KMS-11 (cell line): ENCODE results near the gene LMTK3.

Experiments
- H2AFZ ChIP-seq: fragments of 200-600 bp; sonication (generic); 2 replicates; pipeline ENCODE4 v1.6.1; 2016; ENCODE audit warnings: antibody characterized with exemption, mixed run types, low read depth
- H3K27ac ChIP-seq: fragments of 200-600 bp; sonication (generic); 2 replicates; pipeline ENCODE4 v1.6.1; 2016; ENCODE audit warnings: mild to moderate bottlenecking, mixed run types
- H3K27me3 ChIP-seq: fragments of 200-600 bp; sonication (generic); 2 replicates; pipeline ENCODE4 v1.6.1; 2017; ENCODE audit warnings: mild to moderate bottlenecking, low read depth, mixed run types, moderate library complexity; ENCODE audit not compliant: insufficient read depth
- H3K36me3 ChIP-seq: fragments of 200-600 bp; sonication (generic); 2 replicates; pipeline ENCODE4 v1.6.1; 2017; ENCODE audit warnings: mild to moderate bottlenecking, mixed run types; ENCODE audit not compliant: insufficient read depth
- H3K4me1 ChIP-seq: fragments of 200-600 bp; sonication (generic); 2 replicates; pipeline ENCODE4 v1.6.1; 2016; ENCODE audit warnings: mild to moderate bottlenecking, low read depth, mixed run types; ENCODE audit not compliant: poor library complexity, severe bottlenecking
- H3K4me2 ChIP-seq: fragments of 200-600 bp; sonication (generic); 2 replicates; pipeline ENCODE4 v1.7.0; 2016; ENCODE audit warnings: mild to moderate bottlenecking, mixed run types
- H3K4me3 ChIP-seq: fragments of 200-600 bp; sonication (generic); IDR thresholded peaks from 2 replicates; pipeline ENCODE4 v1.6.1; 2017; ENCODE audit warnings: low read depth, low read length, mixed read lengths; ENCODE audit not compliant: insufficient read depth
- H3K79me2 ChIP-seq: fragments of 200-600 bp; sonication (generic); 2 replicates; pipeline ENCODE4 v1.6.1; 2016; ENCODE audit warnings: low read depth, mixed run types; ENCODE audit not compliant: insufficient read depth
- H3K9ac ChIP-seq: fragments of 200-600 bp; sonication (generic); 2 replicates; pipeline ENCODE4 v1.6.1; 2016; ENCODE audit warnings: mild to moderate bottlenecking, mixed run types
- H4K20me1 ChIP-seq: fragments of 200-600 bp; sonication (generic); 2 replicates; pipeline ENCODE4 v1.6.1; 2016; ENCODE audit warnings: mild to moderate bottlenecking, mixed run types; ENCODE audit not compliant: insufficient read depth
- CTCF ChIP-seq: fragments of 200-600 bp; sonication (generic); conservative IDR thresholded peaks from 2 replicates; pipeline ENCODE4 v1.6.1; 2017; ENCODE audit warnings: low read depth, mild to moderate bottlenecking, antibody characterized with exemption, low read length, moderate library complexity, mixed read lengths

LMTK3 gene

GRCh38 chr19:48474084-48474592 is 37.5 kb downstream of the LMTK3 start:
- TF ChIP-seq CTCF: no peak
- Histone ChIP-seq H3K79me2 (peaks cover 11% of the 10 kb centered on the region; the same call in 1 of the 2 replicates), H3K4me2 (no peak overlapping the region), H3K27me3 (no peaks in the 10 kb centered on the region), H3K4me1 (peaks cover 5% of the 10 kb centered on the region), H2AFZ (no peak overlapping the region), H3K4me3 (no peak overlapping the region), H4K20me1 (no peaks in the 10 kb centered on the region), H3K9ac (no peak overlapping the region), H3K36me3 (no peaks in the 10 kb centered on the region), H3K27ac (no peak overlapping the region)

GRCh38 chr19:48473161-48473966 is 38.3 kb downstream of the LMTK3 start:
- no peak for TF ChIP-seq CTCF
- H3K36me3 ChIP-seq: no peaks in the 10 kb centered on the region
- no peak overlapping the region for H3K4me2 ChIP-seq
- H3K4me1 ChIP-seq: peaks cover 5% of the 10 kb centered on the region
- no peak overlapping the region for H2AFZ ChIP-seq
- no peak overlapping the region for H3K4me3 ChIP-seq
- H4K20me1 ChIP-seq: no peaks in the 10 kb centered on the region
- H3K9ac ChIP-seq: no peak overlapping the region
- peaks cover 11% of the 10 kb centered on the region; the same call in 1 of the 2 replicates for H3K79me2 ChIP-seq
- H3K27ac ChIP-seq: no peak overlapping the region
- H3K27me3 ChIP-seq: no peaks in the 10 kb centered on the region

- Histone ChIP-seq H2AFZ (no peak overlapping the region), H3K27me3 (no peaks in the 10 kb centered on the region), H3K36me3 (no peaks in the 10 kb centered on the region), H3K79me2 (peaks cover 11% of the 10 kb centered on the region; the same call in 1 of the 2 replicates), H3K4me2 (no peak overlapping the region), H3K9ac (no peak overlapping the region), H4K20me1 (no peaks in the 10 kb centered on the region), H3K4me3 (no peak overlapping the region), H3K4me1 (peaks cover 11% of the 10 kb centered on the region), H3K27ac (no peak overlapping the region)
- no peak for TF ChIP-seq CTCF
Measured at GRCh38 chr19:48471836-48472235, 39.8 kb downstream of the LMTK3 start.

GRCh38 chr19:48470856-48471255 is 40.8 kb downstream of the LMTK3 start:
- Histone ChIP-seq H3K4me3 (no peak overlapping the region), H3K79me2 (peaks cover 11% of the 10 kb centered on the region; the same call in 1 of the 2 replicates), H3K36me3 (no peaks in the 10 kb centered on the region), H3K4me2 (no peak overlapping the region), H3K27ac (no peak overlapping the region), H4K20me1 (no peaks in the 10 kb centered on the region), H3K27me3 (no peaks in the 10 kb centered on the region), H3K4me1 (peaks cover 11% of the 10 kb centered on the region), H3K9ac (no peak overlapping the region), H2AFZ (no peak overlapping the region)
- TF ChIP-seq CTCF: no peak
